HK-2 (cell line): ENCODE measurements around the gene RMND1.
"Not testable (repeated sequence)": the region's sequence is repeated elsewhere in the genome, so short reads cannot be mapped to it uniquely, and the experiment has no call there.

Experiments used
- DNase-seq: peaks from one replicate; pipeline ENCODE4 v3.0.0-alpha.2; 2018; ENCODE audit not compliant: unreplicated experiment

The RMND1 gene

DNA sequence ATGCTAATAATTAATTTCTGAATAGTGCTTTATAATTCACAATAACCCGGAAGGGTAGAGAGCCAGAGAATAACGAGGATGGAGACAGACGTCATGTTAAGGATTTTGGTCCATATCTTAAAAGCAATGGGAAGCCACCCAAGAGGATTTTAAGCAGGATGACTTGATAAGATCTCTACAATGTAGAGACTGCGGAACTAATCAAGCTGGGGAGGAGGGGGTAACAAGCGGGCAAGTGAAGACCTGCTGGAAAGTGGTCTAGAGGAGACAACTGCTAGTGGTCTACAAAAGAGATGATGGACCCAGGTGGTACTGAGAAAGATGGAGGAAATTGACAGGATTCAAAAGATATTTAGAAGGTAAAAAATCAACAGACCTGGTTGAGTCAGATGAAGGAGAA is 67.8 kb downstream of the RMND1 start:
- no peak for DNase-seq

GRCh38 chr6:151382631-151383030 is 69.3 kb downstream of the RMND1 start:
- not testable (repeated sequence) for DNase-seq

DNA sequence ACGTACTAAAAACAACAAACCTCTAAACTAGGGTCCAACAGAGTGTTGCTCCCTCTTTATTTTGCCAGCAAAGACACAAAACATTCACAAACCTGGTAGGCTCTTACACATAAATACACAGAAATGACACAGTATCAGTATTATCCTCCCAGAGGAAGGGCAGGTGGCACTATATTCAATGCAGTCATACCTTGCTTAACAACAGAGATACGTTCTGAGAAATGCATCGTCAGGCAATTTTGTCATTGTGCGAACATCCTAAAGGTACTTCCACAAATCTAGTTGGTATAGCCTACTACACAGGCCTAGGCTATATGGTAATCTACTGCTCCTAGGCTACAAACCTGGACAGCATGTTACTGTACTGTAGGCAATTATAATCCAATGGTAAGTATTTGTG is 70.2 kb downstream of the RMND1 start:
- DNase-seq, result no peak

GRCh38 chr6:151380848-151381205 is 71.1 kb downstream of the RMND1 start:
- DNase-seq, result no peak

- DNase-seq, result no peak
These were observed 71.7 kb downstream of the RMND1 start for GRCh38 chr6:151379933-151380847.

DNA sequence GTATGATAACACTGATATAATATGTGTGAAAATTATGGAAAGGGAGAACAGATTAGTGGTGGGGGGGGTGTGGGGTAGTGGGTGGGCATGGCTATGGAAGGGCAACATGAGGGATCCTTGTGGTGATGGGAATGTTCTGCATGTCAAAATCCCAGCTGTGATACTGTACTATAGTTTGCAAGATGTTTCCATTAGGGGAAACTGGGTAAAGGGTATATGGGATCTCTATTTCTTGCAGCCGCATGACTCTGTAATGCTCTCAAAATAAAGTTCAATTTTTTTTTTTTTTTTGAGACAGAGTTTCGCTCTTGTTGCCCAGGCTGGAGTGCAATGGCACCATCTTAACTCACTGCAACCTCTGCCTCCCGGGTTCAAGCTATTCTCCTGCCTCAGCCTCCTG is 74.8 kb downstream of the RMND1 start:
- no peak for DNase-seq

- DNase-seq, result no peak
These were observed 75.5 kb downstream of the RMND1 start for GRCh38 chr6:151376440-151376839.

DNA sequence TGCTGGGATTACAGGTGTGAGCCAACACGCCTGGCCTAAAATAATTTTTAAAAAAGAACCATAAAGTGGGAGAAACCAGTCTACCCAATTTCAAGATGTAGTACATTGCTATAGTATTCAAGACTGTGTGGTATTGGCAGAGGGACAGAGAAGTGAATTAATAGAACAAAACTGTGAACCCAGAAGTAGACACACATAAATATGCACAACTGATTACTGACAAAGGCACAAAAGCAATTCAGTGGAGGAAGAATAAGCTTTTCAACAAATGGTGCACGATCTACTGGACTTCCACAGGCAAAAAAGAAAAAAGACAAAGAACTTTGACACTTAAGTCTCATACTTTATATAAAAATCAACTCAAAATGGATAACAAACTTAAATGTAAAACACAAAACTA is 76.1 kb downstream of the RMND1 start:
- DNase-seq, result no peak

GRCh38 chr6:151374036-151374683 is 77.8 kb downstream of the RMND1 start:
- DNase-seq, result no peak

DNA sequence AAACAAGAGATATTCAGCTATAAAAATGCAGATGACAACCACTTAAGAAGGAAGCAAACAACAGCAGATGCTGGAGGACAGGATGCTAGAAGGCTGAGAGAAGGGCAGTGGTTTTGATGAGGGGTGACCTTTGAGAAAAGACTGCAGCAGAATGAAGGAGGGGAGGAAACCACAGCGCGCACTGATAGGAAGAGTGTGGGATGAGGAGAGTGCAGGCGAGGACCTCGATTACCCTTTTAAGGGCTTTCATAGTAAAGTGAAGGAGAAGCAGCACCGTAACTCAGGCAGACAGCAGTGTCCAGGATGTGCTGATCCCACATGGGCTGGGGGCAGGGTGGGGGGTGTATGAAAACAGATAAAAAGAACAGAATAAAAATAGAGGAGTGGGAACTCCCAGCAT is 79.8 kb downstream of the RMND1 start:
- DNase-seq, result no peak

GRCh38 chr6:151370509-151371078 is 81.3 kb downstream of the RMND1 start:
- no peak for DNase-seq

- DNase-seq, result no peak
These were observed 86.7 kb downstream of the RMND1 start for GRCh38 chr6:151365233-151365632.

DNA sequence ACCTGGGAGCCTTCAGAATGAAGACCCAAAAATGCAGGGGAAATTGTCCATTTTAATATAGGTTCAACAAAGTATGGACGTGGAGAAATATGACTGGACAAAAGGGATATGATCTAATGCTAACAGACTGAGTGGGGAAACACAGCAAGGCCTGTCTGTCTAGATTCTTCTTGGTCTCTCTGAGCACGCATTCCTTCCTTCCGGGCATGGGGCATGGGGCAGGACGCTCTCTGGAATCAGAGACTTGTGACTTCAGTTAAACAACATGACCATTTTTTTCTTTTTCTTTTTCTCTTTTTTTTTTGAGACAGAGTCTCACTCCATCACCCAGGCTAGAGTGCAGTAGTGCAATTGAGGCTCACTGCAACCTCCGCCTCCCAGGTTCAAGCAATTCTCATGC is 92.4 kb downstream of the RMND1 start:
- DNase-seq, result no peak

- no peak for DNase-seq
These were observed 93.5 kb downstream of the RMND1 start for GRCh38 chr6:151358475-151358874.

GRCh38 chr6:151357758-151358436 is 94.0 kb downstream of the RMND1 start:
- no peak for DNase-seq

- not testable (repeated sequence) for DNase-seq
These were observed 94.9 kb downstream of the RMND1 start for GRCh38 chr6:151356983-151357382.
